ENCODE measurements around the gene DCAF5.

DNA sequence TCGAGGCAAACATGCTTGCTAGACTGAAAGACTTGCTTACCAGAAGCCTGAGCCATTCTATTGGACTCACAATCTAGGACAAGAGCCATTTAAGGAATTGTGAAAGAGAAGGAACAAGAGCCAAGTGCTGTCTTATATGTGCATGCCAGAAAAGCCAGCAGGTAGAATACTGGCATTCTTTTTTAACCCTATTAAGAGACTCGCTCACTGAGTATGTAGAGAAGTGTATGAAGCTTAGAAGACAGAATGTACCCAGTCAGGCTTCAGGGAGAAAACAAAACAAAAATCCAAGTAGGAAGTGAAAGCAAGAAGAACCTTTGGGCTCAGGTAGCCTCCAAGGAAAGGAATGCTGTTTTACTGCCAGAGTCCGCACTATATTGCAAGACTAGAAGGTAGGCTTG lies 65.9 kb downstream of the DCAF5 start:
- TF ChIP-seq, protein P1, sequence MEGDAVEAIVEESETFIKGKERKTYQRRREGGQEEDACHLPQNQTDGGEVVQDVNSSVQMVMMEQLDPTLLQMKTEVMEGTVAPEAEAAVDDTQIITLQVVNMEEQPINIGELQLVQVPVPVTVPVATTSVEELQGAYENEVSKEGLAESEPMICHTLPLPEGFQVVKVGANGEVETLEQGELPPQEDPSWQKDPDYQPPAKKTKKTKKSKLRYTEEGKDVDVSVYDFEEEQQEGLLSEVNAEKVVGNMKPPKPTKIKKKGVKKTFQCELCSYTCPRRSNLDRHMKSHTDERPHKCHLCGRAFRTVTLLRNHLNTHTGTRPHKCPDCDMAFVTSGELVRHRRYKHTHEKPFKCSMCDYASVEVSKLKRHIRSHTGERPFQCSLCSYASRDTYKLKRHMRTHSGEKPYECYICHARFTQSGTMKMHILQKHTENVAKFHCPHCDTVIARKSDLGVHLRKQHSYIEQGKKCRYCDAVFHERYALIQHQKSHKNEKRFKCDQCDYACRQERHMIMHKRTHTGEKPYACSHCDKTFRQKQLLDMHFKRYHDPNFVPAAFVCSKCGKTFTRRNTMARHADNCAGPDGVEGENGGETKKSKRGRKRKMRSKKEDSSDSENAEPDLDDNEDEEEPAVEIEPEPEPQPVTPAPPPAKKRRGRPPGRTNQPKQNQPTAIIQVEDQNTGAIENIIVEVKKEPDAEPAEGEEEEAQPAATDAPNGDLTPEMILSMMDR (optimal IDR thresholded peaks at IDR 0.05 in 1 of 3, IDR thresholded peaks at IDR 0.05 in 1 of 3, conservative IDR thresholded peaks at IDR 0.05 in 1 of 3; ENCODE audit: extremely low read depth in 1 of 3, insufficient read depth in 2 of 3, low read length in 3 of 3), result no peak
- TF ChIP-seq EZH2 (IDR thresholded peaks at IDR 0.05; ENCODE audit: low read length), result no peak
